ENCODE data around the gene NAP1L4.

NAP1L4 gene

GRCh38 chr11:2994336-2994730, 2.2 kb upstream of the NAP1L4 start:
- peak; percentile 11 for DNase-seq (ENCODE audit: low spot score)

- DNase-seq (ENCODE audit: low spot score) = no peak
Measured at GRCh38 chr11:2992997-2993325, 832 bp upstream of the NAP1L4 start.

- DNase-seq (ENCODE audit: low spot score) = no peak
Measured at GRCh38 chr11:2991452-2992233, 486 bp downstream of the NAP1L4 start.

- DNase-seq (ENCODE audit: low spot score) = no peak
Measured at GRCh38 chr11:2990617-2991451, 1.3 kb downstream of the NAP1L4 start.

- no peak for DNase-seq (ENCODE audit: low spot score)
Measured at GRCh38 chr11:2989551-2989950, 2.6 kb downstream of the NAP1L4 start.

- no peak for DNase-seq (ENCODE audit: low spot score)
Measured at GRCh38 chr11:2989006-2989405, 3.1 kb downstream of the NAP1L4 start.

- DNase-seq (ENCODE audit: low spot score) = peak; percentile 34
Measured at GRCh38 chr11:2987881-2988861, 4.0 kb downstream of the NAP1L4 start.

GRCh38 chr11:2983908-2984307, 8.2 kb downstream of the NAP1L4 start:
- peak; percentile 18 for DNase-seq (ENCODE audit: low spot score)

- DNase-seq (ENCODE audit: low spot score) = no peak
Measured at GRCh38 chr11:2982214-2982613, 9.9 kb downstream of the NAP1L4 start.

GRCh38 chr11:2981130-2981529, 11.0 kb downstream of the NAP1L4 start:
- DNase-seq (ENCODE audit: low spot score) = no peak

GRCh38 chr11:2980168-2980840, 11.8 kb downstream of the NAP1L4 start:
- no peak for DNase-seq (ENCODE audit: low spot score)

GRCh38 chr11:2977113-2977512, 15.0 kb downstream of the NAP1L4 start:
- no peak for DNase-seq (ENCODE audit: low spot score)

GRCh38 chr11:2976294-2977063, 15.7 kb downstream of the NAP1L4 start:
- no peak for DNase-seq (ENCODE audit: low spot score)

- no peak for DNase-seq (ENCODE audit: low spot score)
Measured at GRCh38 chr11:2975594-2975993, 16.5 kb downstream of the NAP1L4 start.

GRCh38 chr11:2974272-2974671, 17.9 kb downstream of the NAP1L4 start:
- DNase-seq (ENCODE audit: low spot score) = no peak

- DNase-seq (ENCODE audit: low spot score) = no peak
Measured at GRCh38 chr11:2968341-2968900, 23.7 kb downstream of the NAP1L4 start.

GRCh38 chr11:2964782-2965181, 27.3 kb downstream of the NAP1L4 start:
- DNase-seq (ENCODE audit: low spot score) = no peak

- no peak for DNase-seq (ENCODE audit: low spot score)
Measured at GRCh38 chr11:2963761-2964160, 28.4 kb downstream of the NAP1L4 start.

- no peak for DNase-seq (ENCODE audit: low spot score)
Measured at GRCh38 chr11:2963112-2963754, 28.9 kb downstream of the NAP1L4 start.

- DNase-seq (ENCODE audit: low spot score) = no peak
Measured at GRCh38 chr11:2961080-2961479, 31.0 kb downstream of the NAP1L4 start.
